Measurements from ENCODE around the gene MUL1.
A peak's percentile ranks its signal among the peaks of the same experiment; 100 is the strongest.

MUL1 gene

DNA sequence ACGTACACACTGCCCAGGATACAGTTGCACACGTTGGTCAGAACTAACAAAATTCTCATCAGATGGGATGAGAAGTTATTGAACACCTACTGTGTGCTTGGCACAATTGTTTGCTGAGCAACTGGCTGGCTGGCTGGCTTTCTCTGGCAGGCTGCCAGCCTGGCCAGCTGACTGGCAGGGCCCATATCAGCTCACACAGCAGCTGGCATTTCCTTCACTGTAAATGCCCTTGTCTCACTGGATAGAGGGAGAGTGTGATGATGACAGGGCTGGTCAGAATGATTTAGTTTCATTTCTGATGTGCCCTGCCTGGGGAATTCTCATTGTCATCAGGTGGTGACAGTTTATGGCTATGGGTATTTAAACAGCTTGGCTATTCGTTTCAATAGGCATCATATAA, 37.8 kb downstream of the MUL1 start:
- DNase-seq (ENCODE audit: low read depth): no peak

GRCh38 chr1:20469406-20470076, 38.4 kb downstream of the MUL1 start:
- DNase-seq (ENCODE audit: low read depth): no peak

DNA sequence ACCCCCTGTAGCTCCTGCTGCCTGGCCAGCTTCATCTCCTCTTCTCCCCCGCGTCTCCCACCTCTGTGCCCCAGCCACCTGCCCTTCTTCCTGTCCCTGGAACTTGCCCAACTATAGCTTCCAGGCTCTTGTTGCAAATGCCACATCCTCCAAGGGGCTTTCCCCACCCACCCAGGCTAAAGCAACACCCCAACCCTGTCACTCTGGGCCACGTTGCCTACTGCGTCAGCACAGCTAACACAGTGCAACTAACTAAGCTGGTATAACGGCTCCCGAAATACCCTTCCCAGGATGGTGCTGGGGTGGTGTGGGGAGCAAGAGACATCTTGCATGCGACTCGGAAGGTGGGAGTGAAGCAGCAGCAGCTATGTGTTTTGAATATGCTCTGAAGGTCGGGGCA, 41.7 kb downstream of the MUL1 start:
- DNase-seq (ENCODE audit: low read depth): peak; percentile 19

- no peak for DNase-seq (ENCODE audit: low read depth)
These were observed 42.8 kb downstream of the MUL1 start for GRCh38 chr1:20465187-20465586.

- DNase-seq (ENCODE audit: low read depth): no peak
These were observed 44.4 kb downstream of the MUL1 start for GRCh38 chr1:20463502-20463901.

DNA sequence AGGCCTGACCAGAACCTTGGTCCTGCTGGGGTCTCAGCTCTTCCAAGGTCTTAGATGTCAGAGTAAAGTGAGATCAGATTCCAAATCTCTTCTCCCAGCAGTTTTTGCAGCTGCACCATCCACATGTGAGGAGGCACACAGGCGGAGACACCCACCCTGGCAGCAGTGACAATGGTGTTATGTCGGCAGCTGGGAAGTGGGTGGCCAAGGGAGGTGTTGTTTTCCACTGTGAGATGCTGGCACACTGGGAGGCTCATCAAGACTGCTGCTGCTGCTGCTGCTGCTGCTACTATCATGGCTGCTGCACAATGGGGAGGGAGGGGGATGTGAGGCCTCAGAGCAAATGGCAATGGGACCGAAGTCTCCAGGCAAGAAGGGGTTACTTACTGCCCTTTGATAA, 45.6 kb downstream of the MUL1 start:
- DNase-seq (ENCODE audit: low read depth): no peak

- no peak for DNase-seq (ENCODE audit: low read depth)
These were observed 49.2 kb downstream of the MUL1 start for GRCh38 chr1:20458717-20459116.

GRCh38 chr1:20454004-20454403, 53.9 kb downstream of the MUL1 start:
- DNase-seq (ENCODE audit: low read depth): no peak

GRCh38 chr1:20449735-20450311, 58.1 kb downstream of the MUL1 start:
- no peak for DNase-seq (ENCODE audit: low read depth)

Measured in stimulated activated CD8-positive, alpha-beta memory T cell treated with anti-CD3 and anti-CD28 coated beads, Interleukin-4, amount 100 ng/mL, for 24 hours (primary cell).